Bronchial epithelial cell (primary cell): ENCODE results near the gene ADRA1B. TPM values are rescaled to one million over a fixed set of nuclear protein-coding genes. Genes with fewer than 3 reads are reported as not detected.
"Not testable (repeated sequence)": the region's sequence is repeated elsewhere in the genome, so short reads cannot be mapped to it uniquely, and the experiment has no call there.

Experiments
- DNase-seq: peaks from one replicate; pipeline ENCODE4 v3.0.0-alpha.2; 2010; ENCODE audit warnings: low read depth
- FAIRE-seq: peaks from 2 replicates; lab custom pipeline; 2011; peaks lifted over from hg19 to GRCh38; lab: Jason Lieb, UNC
- H3K27me3 ChIP-seq: 2 replicates; pipeline ENCODE4 v1.5.1; 2011; ENCODE audit warnings: low read length; ENCODE audit not compliant: control insufficient read depth, insufficient read depth
- H3K36me3 ChIP-seq: 2 replicates; pipeline ENCODE4 v1.5.1; 2011; ENCODE audit warnings: low read length; ENCODE audit not compliant: control insufficient read depth, insufficient read depth
- H3K4me3 ChIP-seq: 2 replicates; pipeline ENCODE4 v1.5.1; 2011; ENCODE audit warnings: mild to moderate bottlenecking, low read depth, low read length, control low read depth
- total RNA-seq: library from RNA; depleted of rRNA; stranded (reverse); fragments of >200 nt; gene quantifications from 2 replicates; pipeline ENCODE4 v1.2.1, GENCODE V29; 2014
- TF ChIP-seq, protein P1 (sequence below): IDR thresholded peaks from 2 replicates; pipeline ENCODE4 v1.5.1; 2011; ENCODE audit warnings: mild to moderate bottlenecking, moderate library complexity, low read length, control low read depth, inconsistent platforms; ENCODE audit not compliant: insufficient read depth, severe bottlenecking

The ADRA1B gene
- total RNA-seq, 1 donor from 2014 or later: under 0.01 TPM

- no peak for DNase-seq
- H3K4me3 ChIP-seq: no peak overlapping the region
- no peaks in the 10 kb centered on the region for H3K36me3 ChIP-seq
- TF ChIP-seq, protein P1, sequence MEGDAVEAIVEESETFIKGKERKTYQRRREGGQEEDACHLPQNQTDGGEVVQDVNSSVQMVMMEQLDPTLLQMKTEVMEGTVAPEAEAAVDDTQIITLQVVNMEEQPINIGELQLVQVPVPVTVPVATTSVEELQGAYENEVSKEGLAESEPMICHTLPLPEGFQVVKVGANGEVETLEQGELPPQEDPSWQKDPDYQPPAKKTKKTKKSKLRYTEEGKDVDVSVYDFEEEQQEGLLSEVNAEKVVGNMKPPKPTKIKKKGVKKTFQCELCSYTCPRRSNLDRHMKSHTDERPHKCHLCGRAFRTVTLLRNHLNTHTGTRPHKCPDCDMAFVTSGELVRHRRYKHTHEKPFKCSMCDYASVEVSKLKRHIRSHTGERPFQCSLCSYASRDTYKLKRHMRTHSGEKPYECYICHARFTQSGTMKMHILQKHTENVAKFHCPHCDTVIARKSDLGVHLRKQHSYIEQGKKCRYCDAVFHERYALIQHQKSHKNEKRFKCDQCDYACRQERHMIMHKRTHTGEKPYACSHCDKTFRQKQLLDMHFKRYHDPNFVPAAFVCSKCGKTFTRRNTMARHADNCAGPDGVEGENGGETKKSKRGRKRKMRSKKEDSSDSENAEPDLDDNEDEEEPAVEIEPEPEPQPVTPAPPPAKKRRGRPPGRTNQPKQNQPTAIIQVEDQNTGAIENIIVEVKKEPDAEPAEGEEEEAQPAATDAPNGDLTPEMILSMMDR: no peak
- no peak for FAIRE-seq
- no peaks in the 10 kb centered on the region for H3K27me3 ChIP-seq
Measured at GRCh38 chr5:159963935-159964334, 47.7 kb downstream of the ADRA1B start.

- H3K4me3 ChIP-seq: no peak overlapping the region
- DNase-seq (peak; percentile 18), FAIRE-seq (no peak)
- no peaks in the 10 kb centered on the region for H3K27me3 ChIP-seq
- no peaks in the 10 kb centered on the region for H3K36me3 ChIP-seq
- TF ChIP-seq, protein P1: peak; percentile 52
Measured at GRCh38 chr5:159965031-159965837, 49.0 kb downstream of the ADRA1B start.

GRCh38 chr5:159965838-159966128 is 49.5 kb downstream of the ADRA1B start:
- not testable (repeated sequence) for H3K4me3 ChIP-seq, DNase-seq, H3K27me3 ChIP-seq, H3K36me3 ChIP-seq, FAIRE-seq

DNA sequence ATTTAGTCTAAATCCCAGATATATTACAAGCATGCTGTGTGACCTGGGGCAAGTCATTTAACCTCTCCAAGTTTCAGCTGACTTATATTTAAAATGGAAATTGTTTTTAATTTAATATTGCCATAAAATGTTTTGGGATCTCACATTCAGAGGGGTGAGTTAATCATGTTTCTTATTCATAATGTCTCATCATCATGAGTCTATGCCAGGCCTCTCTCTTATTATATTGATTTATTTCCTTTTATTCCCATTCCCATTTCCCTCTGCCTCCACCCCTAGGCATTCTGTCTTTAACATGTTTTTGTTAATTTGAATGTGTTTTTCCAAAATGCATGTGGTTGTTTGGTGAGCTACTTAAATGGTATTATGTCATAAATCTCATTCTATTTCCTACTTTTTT is 53.7 kb downstream of the ADRA1B start:
- Histone ChIP-seq H3K4me3 (no peak overlapping the region), H3K27me3 (no peaks in the 10 kb centered on the region)
- no peak for FAIRE-seq

DNA sequence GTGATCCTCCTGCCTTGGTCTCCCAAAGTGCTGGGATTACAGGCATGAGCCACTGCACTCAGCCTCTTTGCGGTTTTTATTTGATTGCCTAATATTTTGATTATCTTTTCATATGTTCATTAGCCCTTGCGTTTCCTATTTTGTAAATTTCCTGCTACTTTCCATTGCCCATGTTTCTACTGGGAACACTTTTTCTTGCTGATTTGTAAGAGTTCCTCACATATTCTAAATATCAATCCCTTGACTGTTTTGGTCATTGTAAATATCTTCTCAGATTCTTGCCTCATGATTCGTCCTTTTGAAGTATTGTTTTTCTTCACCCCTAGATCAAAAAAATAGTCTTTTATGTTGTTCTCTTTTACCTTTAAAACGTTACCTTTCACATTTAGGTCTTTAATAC is 54.8 kb downstream of the ADRA1B start:
- no peak for DNase-seq
- Histone ChIP-seq H3K4me3 (no peak overlapping the region), H3K27me3 (no peaks in the 10 kb centered on the region), H3K36me3 (no peaks in the 10 kb centered on the region)
- TF ChIP-seq, protein P1: no peak
- FAIRE-seq: no peak

More for the DNA sequence above, 53.7 kb downstream of the ADRA1B start:
- DNase-seq: peak; percentile 19
- TF ChIP-seq, protein P1: no peak
- H3K36me3 ChIP-seq: no peaks in the 10 kb centered on the region

- FAIRE-seq (no peak), DNase-seq (no peak)
- TF ChIP-seq, protein P1: no peak
- Histone ChIP-seq H3K4me3 (no peak overlapping the region), H3K36me3 (no peaks in the 10 kb centered on the region), H3K27me3 (no peaks in the 10 kb centered on the region)
Measured at GRCh38 chr5:159971514-159971913, 55.2 kb downstream of the ADRA1B start.
